ENCODE results near the gene KIAA0040. TPM values are rescaled to one million over a fixed set of nuclear protein-coding genes. Genes with fewer than 3 reads are reported as not detected.

The KIAA0040 gene
- total RNA-seq, 1 experiment from 2014 or later: 15.0 TPM

GRCh38 chr1:175210744-175211143 is 18.2 kb upstream of the KIAA0040 start:
- ChIA-PET CTCF (no interaction called here), POLR2A (interaction anchor here (1.0 kb wide), 1 partner anchor 10 kb away, joined by 3 read pairs; no protein-coding TSS in a partner anchor)
- Mint-ChIP-seq H3K27me3 (ENCODE audit: low read depth) (no peaks in the 10 kb centered on the region; the same call in 1 of the 2 replicates), H3K4me3 (no peak overlapping the region), H3K27ac (no peak overlapping the region), H3K9me3 (peaks cover 14% of the 10 kb centered on the region), H3K36me3 (no peaks in the 10 kb centered on the region), H3K4me1 (no peaks in the 10 kb centered on the region)
- no peak for DNase-seq (ENCODE audit: low spot score)
- no peak for ATAC-seq
- TF ChIP-seq EMX1 (CRISPR knock-in tag; IDR thresholded peaks at IDR 0.05): no peak
- no peak for TF ChIP-seq ESRRA (CRISPR knock-in tag; IDR thresholded peaks at IDR 0.05; ENCODE audit: borderline replicate concordance)
- no peak for TF ChIP-seq IRF2 (CRISPR knock-in tag; IDR thresholded peaks at IDR 0.05; ENCODE audit: borderline replicate concordance, low read depth)
- no peak for TF ChIP-seq ZNF671 (CRISPR knock-in tag; IDR thresholded peaks at IDR 0.05)
- no peak for TF ChIP-seq GRHL2 (CRISPR knock-in tag; IDR thresholded peaks at IDR 0.05; ENCODE audit: insufficient replicate concordance, severe bottlenecking)
- no peak for TF ChIP-seq NR2C2 (CRISPR knock-in tag; IDR thresholded peaks at IDR 0.05)

- CTCF ChIA-PET: no interaction called here
- no peaks in the 10 kb centered on the region for H3K36me3 Mint-ChIP-seq
- no peak for ATAC-seq
Observed at GRCh38 chr1:175209493-175209921, 16.9 kb upstream of the KIAA0040 start.

More at GRCh38 chr1:175209493-175209921, 16.9 kb upstream of the KIAA0040 start:
- Mint-ChIP-seq H3K27ac (no peak overlapping the region), H3K27me3 (ENCODE audit: low read depth) (no peaks in the 10 kb centered on the region; the same call in 1 of the 2 replicates), H3K4me3 (no peak overlapping the region), H3K4me1 (no peaks in the 10 kb centered on the region), H3K9me3 (peaks cover 14% of the 10 kb centered on the region)
- TF ChIP-seq ESRRA (CRISPR knock-in tag; IDR thresholded peaks at IDR 0.05; ENCODE audit: borderline replicate concordance) (no peak), ZNF423 (CRISPR knock-in tag; IDR thresholded peaks at IDR 0.05) (no peak), ZNF532 (CRISPR knock-in tag; IDR thresholded peaks at IDR 0.05; ENCODE audit: borderline replicate concordance) (no peak), AFF4 (CRISPR knock-in tag; IDR thresholded peaks at IDR 0.05; ENCODE audit: borderline replicate concordance) (no peak), FOXP4 (CRISPR knock-in tag; IDR thresholded peaks at IDR 0.05) (no peak), CREB1 (CRISPR knock-in tag; IDR thresholded peaks at IDR 0.05) (no peak)
- POLR2A ChIA-PET: no interaction called here
- DNase-seq (ENCODE audit: low spot score): no peak

Measured in WTC11 (cell line).